ENCODE data around the gene CCT7.

The CCT7 gene

DNA sequence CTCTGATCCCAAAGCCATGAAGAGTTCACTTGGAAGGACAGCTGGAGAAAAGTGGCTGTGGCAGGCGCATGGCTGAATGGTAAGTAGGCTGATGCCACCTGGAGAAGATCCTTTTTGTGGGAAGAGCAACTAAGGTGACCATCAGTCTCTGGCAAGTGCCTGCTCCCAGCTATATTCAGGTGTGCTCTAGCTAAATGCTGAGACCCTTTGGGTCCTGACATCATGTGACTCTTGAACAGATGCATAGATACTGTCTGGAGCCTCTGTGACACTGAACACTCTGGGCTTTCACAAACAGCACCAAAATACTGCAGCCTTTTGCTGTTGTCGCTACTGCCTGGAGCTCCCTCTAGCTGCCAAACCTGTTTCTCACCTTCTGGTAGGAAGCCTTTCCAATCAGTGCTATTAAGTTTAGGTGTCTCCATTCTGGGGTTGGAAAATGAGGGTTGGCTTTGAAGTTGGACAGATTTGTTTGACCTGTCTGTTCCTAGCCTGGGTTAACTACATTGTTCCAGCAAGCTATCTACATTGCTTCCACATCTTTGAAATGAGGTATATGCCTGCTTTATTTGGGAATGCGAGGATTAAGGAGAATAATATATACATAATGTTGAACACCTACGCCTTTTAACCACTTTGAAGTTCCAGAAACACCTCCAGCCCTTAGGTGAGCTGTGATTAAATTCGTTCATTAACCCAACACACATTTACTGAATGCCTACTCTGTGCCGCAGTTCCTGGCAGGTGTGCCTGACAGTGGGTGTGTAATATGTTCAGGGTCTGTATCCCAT, 56.1 kb downstream of the CCT7 start:
- TF ChIP-seq CREB1 (IDR thresholded peaks at IDR 0.05; ENCODE audit: low read depth) = no peak
- TF ChIP-seq NFIC (IDR thresholded peaks at IDR 0.05) = no peak
- TF ChIP-seq TCF12 (IDR thresholded peaks at IDR 0.05; ENCODE audit: low read depth) = no peak
- TF ChIP-seq TAF1 (IDR thresholded peaks at IDR 0.05; ENCODE audit: low read depth) = no peak
- TF ChIP-seq RAD21 (IDR thresholded peaks at IDR 0.05; ENCODE audit: low read depth) = peak; percentile 41
- TF ChIP-seq, protein P1, sequence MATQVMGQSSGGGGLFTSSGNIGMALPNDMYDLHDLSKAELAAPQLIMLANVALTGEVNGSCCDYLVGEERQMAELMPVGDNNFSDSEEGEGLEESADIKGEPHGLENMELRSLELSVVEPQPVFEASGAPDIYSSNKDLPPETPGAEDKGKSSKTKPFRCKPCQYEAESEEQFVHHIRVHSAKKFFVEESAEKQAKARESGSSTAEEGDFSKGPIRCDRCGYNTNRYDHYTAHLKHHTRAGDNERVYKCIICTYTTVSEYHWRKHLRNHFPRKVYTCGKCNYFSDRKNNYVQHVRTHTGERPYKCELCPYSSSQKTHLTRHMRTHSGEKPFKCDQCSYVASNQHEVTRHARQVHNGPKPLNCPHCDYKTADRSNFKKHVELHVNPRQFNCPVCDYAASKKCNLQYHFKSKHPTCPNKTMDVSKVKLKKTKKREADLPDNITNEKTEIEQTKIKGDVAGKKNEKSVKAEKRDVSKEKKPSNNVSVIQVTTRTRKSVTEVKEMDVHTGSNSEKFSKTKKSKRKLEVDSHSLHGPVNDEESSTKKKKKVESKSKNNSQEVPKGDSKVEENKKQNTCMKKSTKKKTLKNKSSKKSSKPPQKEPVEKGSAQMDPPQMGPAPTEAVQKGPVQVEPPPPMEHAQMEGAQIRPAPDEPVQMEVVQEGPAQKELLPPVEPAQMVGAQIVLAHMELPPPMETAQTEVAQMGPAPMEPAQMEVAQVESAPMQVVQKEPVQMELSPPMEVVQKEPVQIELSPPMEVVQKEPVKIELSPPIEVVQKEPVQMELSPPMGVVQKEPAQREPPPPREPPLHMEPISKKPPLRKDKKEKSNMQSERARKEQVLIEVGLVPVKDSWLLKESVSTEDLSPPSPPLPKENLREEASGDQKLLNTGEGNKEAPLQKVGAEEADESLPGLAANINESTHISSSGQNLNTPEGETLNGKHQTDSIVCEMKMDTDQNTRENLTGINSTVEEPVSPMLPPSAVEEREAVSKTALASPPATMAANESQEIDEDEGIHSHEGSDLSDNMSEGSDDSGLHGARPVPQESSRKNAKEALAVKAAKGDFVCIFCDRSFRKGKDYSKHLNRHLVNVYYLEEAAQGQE (IDR thresholded peaks at IDR 0.05; ENCODE audit: low read depth) = peak; percentile 17; the same call in 1 of the 2 replicates

DNA sequence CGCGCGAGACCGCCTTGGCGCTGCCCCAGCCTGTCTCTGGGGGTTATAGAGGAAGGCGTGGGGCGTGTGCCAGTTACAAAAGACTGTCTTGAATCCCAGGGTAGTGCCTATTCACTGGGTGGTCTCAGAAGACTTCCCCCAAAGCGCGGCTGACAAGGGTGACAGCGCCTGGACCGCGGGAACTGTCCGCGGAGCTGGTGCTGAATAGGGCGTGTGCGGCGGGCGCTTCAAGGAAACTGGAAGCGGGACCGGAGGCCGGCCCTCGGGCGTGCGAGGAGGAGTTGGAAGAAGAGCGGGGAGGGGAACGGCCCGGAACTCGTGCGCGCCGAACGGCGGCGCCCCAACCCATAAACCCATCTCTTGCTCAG, 57.0 kb downstream of the CCT7 start:
- TF ChIP-seq RAD21 (IDR thresholded peaks at IDR 0.05; ENCODE audit: low read depth) (no peak), EP300 (IDR thresholded peaks at IDR 0.05; ENCODE audit: borderline replicate concordance) (no peak), ZBTB7A (IDR thresholded peaks at IDR 0.05; ENCODE audit: low read depth) (no peak), YY1 (IDR thresholded peaks at IDR 0.05; ENCODE audit: low read depth) (0 out of 2 replicates have a peak, but pooled peaks have one; percentile 31), MAX (IDR thresholded peaks at IDR 0.05) (peak; percentile 76)
- TF ChIP-seq, protein P1 (IDR thresholded peaks at IDR 0.05; ENCODE audit: low read depth) = peak; percentile 98

DNA sequence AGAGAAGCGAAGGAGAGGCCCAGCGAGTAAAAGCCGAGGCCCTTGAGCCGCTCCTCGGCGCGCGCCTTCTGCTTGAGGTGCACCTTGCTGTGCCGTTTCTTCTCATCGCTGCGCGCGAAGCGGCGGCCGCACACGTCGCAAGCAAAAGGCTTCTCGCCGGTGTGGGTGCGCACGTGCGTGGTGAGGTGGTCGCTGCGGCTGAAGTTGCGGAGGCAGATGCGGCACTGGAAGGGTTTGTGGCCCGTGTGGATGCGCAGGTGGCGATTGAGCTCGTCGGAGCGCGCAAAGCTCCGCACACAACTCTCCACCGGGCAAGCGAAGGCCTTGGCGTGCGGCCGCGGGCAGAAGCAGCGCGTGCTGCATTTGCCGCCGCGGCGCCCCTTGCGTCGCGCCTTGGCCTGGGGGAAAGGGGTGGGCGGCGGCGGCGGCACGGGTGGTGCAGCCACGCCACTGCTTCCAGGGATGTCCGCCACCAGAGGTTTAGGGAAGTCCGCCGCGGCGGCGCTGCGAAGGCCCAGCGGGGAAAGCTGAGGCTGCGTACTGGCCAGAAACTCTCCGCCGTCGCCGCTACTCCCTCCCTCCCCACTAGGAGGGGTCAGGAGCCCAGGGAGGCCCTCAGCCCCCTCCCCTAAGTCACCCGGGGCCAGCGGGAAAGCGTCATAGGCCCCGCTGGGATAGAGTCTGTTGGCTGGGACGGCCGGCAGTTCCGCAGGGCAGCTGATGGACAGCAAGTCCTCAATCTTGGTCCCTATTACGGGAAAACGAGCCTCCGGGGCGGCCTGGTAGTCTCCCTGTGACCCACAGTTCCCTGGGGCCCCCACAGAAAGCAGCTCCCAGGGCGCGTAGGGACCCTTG, 57.6 kb downstream of the CCT7 start:
- TF ChIP-seq ZBTB7A (IDR thresholded peaks at IDR 0.05; ENCODE audit: low read depth) (no peak), CREB1 (IDR thresholded peaks at IDR 0.05; ENCODE audit: low read depth) (no peak), RAD21 (IDR thresholded peaks at IDR 0.05; ENCODE audit: low read depth) (no peak), EGR1 (IDR thresholded peaks at IDR 0.05) (no peak), FOXM1 (IDR thresholded peaks at IDR 0.05; ENCODE audit: borderline replicate concordance, low read depth) (no peak), YY1 (IDR thresholded peaks at IDR 0.05; ENCODE audit: low read depth) (no peak), TCF12 (IDR thresholded peaks at IDR 0.05; ENCODE audit: low read depth) (no peak), NFIC (IDR thresholded peaks at IDR 0.05) (no peak), MAX (IDR thresholded peaks at IDR 0.05) (no peak), USF1 (IDR thresholded peaks at IDR 0.05) (no peak), TEAD4 (IDR thresholded peaks at IDR 0.05) (no peak), TAF1 (IDR thresholded peaks at IDR 0.05; ENCODE audit: low read depth) (no peak), CEBPB (IDR thresholded peaks at IDR 0.05) (no peak), EP300 (IDR thresholded peaks at IDR 0.05; ENCODE audit: borderline replicate concordance) (no peak)
- TF ChIP-seq, protein P1 (IDR thresholded peaks at IDR 0.05; ENCODE audit: low read depth) = no peak

GRCh38 chr2:73292316-73292905, 58.3 kb downstream of the CCT7 start:
- TF ChIP-seq CREB1 (IDR thresholded peaks at IDR 0.05; ENCODE audit: low read depth) (no peak), RAD21 (IDR thresholded peaks at IDR 0.05; ENCODE audit: low read depth) (no peak), FOXM1 (IDR thresholded peaks at IDR 0.05; ENCODE audit: borderline replicate concordance, low read depth) (no peak), MAX (IDR thresholded peaks at IDR 0.05) (no peak), USF1 (IDR thresholded peaks at IDR 0.05) (no peak), NFIC (IDR thresholded peaks at IDR 0.05) (no peak), EGR1 (IDR thresholded peaks at IDR 0.05) (no peak)

Measured in Ishikawa (cell line).